Forelimb muscle (tissue), 1 donor: ENCODE results near the gene LPP. TPM values are rescaled to one million over a fixed set of nuclear protein-coding genes. Genes with fewer than 3 reads are reported as not detected.

Experiments
- DNase-seq: peaks from one replicate; pipeline ENCODE4 v3.0.0-alpha.2; 2013; ENCODE audit warnings: low read depth
- polyA plus RNA-seq: library from polyadenylated mRNA; unstranded; fragments of 120-200 nt; gene quantifications from one replicate; pipeline ENCODE4 v1.2.1, GENCODE V29; 2013; ENCODE audit not compliant: insufficient read length

Gene LPP
- polyA plus RNA-seq, 1 donor: 12.4 TPM

DNA sequence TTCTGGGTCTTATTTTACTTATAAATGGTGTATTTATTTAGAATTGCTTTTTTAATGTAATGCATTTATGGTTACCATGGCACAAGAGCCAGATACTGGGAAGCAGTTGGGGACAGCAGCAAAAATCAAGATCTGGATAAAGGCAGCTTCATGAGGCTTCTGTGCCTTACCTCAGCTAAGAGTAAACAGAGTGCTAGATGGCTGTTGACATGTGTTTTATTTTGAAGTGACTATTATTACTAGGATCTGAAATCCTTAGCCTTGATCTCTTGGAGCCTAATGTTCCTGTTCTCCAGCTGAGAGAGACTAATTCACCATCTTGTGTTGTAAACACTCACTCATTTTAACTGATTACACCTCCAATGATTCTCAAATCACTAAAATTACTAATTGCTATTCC, 317.8 kb downstream of the LPP start:
- DNase-seq: no peak

GRCh38 chr3:188472336-188472735, 318.4 kb downstream of the LPP start:
- no peak for DNase-seq

- DNase-seq: no peak
These were observed 319.1 kb downstream of the LPP start for GRCh38 chr3:188473045-188473444.

DNA sequence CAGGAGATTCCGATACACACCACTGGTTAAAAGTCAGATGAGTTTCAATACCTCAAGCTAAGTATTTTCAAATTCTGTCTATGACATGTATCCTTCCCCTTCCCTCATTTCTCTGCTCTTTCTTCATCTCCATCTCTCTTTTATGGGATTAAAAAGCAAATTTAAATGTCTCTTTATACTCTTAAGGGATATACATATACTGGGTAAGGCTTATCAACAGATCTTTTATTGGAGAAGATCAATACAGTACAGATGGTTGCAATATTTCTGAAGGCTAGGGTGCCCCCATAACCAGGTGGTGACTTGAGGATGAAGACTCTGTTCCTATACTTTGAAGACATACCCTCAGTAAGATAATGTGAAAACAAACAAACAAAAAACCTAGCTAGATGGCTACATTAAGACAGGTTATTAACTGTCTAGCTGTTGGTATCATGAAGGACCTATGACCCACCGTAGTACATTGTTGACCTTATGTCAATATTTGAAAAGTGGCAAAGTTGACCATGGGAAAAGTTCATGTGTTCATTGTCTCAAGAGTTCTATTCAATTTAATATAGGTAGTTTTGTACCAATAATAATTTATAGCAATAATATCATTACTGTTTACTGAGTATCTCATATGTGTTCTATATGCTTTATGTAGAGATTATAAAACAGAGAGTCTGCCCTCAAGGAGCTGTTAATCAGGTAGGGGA, 319.8 kb downstream of the LPP start:
- DNase-seq: no peak

GRCh38 chr3:188476935-188477334, 323.0 kb downstream of the LPP start:
- no peak for DNase-seq

- no peak for DNase-seq
These were observed 326.1 kb downstream of the LPP start for GRCh38 chr3:188480011-188480410.

GRCh38 chr3:188482929-188483328, 329.0 kb downstream of the LPP start:
- no peak for DNase-seq

- DNase-seq: no peak
These were observed 332.2 kb downstream of the LPP start for GRCh38 chr3:188486126-188486525.

GRCh38 chr3:188486952-188487351, 333.0 kb downstream of the LPP start:
- DNase-seq: no peak

- no peak for DNase-seq
These were observed 333.7 kb downstream of the LPP start for GRCh38 chr3:188487652-188488051.

DNA sequence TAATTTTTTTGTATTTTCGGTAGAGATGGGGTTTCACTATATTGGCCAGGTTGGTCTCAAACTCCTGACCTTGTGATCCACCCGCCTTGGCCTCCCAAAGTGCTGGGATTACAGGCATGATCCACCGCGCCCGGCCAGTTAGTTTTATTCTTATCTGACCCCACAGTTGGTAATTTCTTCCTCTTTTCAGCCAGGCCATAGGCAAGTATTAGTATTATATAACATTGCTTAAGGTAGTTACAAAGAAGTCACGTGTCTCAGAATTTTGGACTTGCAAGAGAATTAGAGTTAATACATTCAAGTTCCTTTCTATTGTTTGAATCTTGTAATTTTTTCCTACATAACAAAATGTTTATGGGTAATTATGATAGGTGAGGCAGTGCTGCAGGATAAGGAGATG, 334.8 kb downstream of the LPP start:
- no peak for DNase-seq

DNA sequence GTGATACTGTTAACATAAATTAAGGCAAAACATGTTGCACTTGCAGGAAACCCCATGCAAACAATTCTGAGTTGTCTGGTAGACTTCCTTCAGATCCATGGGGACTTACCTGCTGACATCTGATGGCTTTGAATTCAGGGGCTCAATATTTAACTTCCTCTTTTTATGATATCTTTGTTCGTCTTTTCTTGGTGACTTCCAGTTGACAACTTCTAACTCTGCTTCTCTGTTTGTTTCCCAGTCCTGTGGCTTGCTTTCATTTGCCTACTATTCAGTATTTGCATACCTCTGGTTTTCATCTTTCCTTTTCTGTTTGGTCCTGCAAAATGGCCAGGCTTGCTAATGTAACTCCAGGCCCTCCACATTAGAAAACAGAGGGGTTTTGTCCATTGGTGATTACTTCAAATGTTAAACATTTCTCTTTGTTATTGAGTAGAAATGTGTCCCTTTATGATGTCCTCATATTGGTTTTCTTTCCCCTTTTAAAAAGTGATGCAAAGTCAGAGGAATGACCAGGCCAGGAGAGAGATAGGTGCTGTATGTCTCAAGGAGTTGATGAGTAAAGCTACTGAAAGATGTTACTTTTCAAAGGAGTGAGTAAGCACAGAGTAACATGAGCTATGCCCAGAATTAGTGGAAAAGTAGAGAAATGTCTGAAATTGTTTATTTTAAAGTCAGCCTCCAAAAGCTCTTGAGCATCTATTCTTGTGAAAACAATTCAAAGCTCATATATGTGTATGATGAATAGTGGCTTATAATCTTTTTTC, 335.9 kb downstream of the LPP start:
- no peak for DNase-seq

DNA sequence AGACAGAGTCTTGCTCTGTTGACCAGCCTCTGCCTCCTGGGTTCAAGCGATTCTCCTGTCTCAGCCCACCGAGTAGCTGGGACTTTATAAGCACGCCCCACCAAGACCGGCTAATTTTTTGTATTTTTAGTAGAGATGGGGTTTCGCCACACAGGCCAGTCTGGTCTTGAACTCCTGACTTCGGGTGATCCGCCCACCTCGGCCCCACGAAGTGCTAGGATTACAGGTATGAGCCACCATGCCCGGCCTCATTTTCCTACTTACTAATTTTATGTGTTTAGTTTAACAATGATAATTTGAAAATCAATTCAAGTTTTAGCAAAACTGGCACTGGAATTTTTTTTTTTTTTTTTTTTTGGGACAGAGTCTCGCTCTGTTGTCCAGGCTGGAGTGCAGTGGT, 336.5 kb downstream of the LPP start:
- no peak for DNase-seq

DNA sequence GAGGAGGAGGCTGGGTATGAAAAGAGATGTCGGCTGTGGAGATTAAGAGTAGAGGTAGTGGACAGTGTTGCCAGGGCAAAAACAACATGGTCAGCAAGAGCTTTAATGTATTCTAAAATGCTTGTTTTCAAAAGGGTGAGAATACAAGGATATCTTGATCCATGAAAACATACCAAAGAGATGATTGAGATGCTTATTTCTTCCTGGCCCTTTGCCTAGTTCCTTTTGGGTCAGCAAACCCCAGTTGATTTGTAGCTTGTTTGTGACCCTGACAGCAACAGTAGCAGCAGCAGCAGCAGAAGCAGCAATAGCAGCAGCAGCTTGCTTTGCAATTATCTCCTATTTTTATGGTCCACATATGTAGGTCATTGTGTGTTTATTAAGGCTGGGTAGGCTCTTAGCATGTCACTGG, 337.3 kb downstream of the LPP start:
- DNase-seq: no peak

DNA sequence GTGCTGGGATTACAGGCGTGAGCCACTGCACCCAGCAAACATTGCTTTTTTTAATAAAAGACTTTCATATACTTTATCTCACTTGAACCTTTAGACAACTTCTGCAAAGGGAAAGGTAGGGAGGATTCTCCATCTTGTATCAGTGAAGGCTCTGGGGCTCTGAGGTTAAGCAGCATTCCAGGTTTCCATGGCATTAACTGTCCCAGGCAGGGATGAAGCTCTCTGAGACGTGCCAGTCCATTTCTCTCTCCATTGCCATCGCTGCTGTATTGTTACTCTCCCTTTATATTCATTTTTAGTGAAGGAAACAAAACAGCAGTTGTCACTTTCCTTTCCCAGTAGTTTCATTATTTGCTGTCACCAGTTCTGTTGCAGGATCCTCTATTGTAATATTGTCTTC, 342.4 kb downstream of the LPP start:
- no peak for DNase-seq

GRCh38 chr3:188497021-188497420, 343.1 kb downstream of the LPP start:
- DNase-seq: no peak

- no peak for DNase-seq
These were observed 349.7 kb downstream of the LPP start for GRCh38 chr3:188503647-188504046.

- DNase-seq: no peak
These were observed 351.2 kb downstream of the LPP start for GRCh38 chr3:188505151-188505550.

GRCh38 chr3:188505911-188506310, 352.0 kb downstream of the LPP start:
- no peak for DNase-seq

- no peak for DNase-seq
These were observed 352.5 kb downstream of the LPP start for GRCh38 chr3:188506446-188506845.

DNA sequence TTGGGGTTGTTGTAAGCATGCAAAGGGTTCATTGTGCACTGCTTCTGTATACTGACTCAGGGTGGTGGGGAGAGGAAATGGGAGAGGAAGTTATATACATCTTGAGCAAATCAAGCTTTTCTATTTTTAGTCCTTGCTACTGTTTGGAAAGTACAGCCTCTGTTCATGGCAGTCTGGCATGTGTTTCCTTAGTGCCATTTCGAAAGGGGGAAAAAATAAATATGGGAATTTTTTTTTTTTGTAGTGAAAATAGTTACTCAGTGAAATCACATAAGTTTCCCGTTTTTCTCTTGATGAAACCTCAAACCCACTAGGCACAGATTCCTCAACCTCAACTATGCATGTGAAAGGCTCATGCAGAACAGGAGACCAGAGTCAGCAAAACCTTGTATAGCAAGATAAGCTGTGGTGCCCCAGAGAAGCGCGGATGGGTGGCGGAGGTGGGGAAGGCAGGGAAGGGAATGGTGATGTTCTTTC, 353.3 kb downstream of the LPP start:
- DNase-seq: peak; percentile 17

- DNase-seq: no peak
These were observed 354.5 kb downstream of the LPP start for GRCh38 chr3:188508454-188508853.

- DNase-seq: no peak
These were observed 355.4 kb downstream of the LPP start for GRCh38 chr3:188509316-188509715.
